ENCODE results near the gene AOPEP.

- TF ChIP-seq POLR2A (IDR thresholded peaks at IDR 0.05; ENCODE audit: low read depth, low read length): no peak
- TF ChIP-seq, protein P1, sequence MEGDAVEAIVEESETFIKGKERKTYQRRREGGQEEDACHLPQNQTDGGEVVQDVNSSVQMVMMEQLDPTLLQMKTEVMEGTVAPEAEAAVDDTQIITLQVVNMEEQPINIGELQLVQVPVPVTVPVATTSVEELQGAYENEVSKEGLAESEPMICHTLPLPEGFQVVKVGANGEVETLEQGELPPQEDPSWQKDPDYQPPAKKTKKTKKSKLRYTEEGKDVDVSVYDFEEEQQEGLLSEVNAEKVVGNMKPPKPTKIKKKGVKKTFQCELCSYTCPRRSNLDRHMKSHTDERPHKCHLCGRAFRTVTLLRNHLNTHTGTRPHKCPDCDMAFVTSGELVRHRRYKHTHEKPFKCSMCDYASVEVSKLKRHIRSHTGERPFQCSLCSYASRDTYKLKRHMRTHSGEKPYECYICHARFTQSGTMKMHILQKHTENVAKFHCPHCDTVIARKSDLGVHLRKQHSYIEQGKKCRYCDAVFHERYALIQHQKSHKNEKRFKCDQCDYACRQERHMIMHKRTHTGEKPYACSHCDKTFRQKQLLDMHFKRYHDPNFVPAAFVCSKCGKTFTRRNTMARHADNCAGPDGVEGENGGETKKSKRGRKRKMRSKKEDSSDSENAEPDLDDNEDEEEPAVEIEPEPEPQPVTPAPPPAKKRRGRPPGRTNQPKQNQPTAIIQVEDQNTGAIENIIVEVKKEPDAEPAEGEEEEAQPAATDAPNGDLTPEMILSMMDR (IDR thresholded peaks at IDR 0.05; ENCODE audit: extremely low read depth in 1 of 2, insufficient read depth in 1 of 2, low read depth in 1 of 2, low read length in 2 of 2): no peak
- no peak for TF ChIP-seq FOS (IDR thresholded peaks at IDR 0.05; ENCODE audit: borderline replicate concordance, insufficient read depth, low read length)
- no peak for TF ChIP-seq POLR2AphosphoS5 (IDR thresholded peaks at IDR 0.05; ENCODE audit: insufficient read depth, low read depth, low read length)
- TF ChIP-seq EZH2 (IDR thresholded peaks at IDR 0.05; ENCODE audit: borderline replicate concordance, low read depth, low read length, severe bottlenecking): no peak
- TF ChIP-seq, protein P2, sequence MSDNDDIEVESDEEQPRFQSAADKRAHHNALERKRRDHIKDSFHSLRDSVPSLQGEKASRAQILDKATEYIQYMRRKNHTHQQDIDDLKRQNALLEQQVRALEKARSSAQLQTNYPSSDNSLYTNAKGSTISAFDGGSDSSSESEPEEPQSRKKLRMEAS (IDR thresholded peaks at IDR 0.05; ENCODE audit: insufficient read depth, insufficient read length): no peak
- no peak for TF ChIP-seq GATA2 (IDR thresholded peaks at IDR 0.05; ENCODE audit: insufficient read depth, insufficient read length, low read depth, low read length)
- no peak for TF ChIP-seq MYC (IDR thresholded peaks at IDR 0.05; ENCODE audit: low read depth, low read length)
- no peak for TF ChIP-seq JUN (IDR thresholded peaks at IDR 0.05; ENCODE audit: borderline replicate concordance, insufficient read depth, insufficient read length, low read depth)
These were observed 206.4 kb downstream of the AOPEP start for GRCh38 chr9:94932652-94933510.

All from endothelial cell of umbilical vein (primary cell).